Activated CD4-positive, alpha-beta T cell treated with anti-CD3 and anti-CD28 coated beads, Interleukin-2, amount 50 U/mL, for 1 hour (primary cell): Measurements from ENCODE around the gene RPS6KA2.
"Not testable (repeated sequence)": the region's sequence is repeated elsewhere in the genome, so short reads cannot be mapped to it uniquely, and the experiment has no call there.

ENCODE experiments used
- DNase-seq: peaks from one replicate; pipeline ENCODE4 v3.0.0-alpha.2; 2020

The RPS6KA2 gene

DNA sequence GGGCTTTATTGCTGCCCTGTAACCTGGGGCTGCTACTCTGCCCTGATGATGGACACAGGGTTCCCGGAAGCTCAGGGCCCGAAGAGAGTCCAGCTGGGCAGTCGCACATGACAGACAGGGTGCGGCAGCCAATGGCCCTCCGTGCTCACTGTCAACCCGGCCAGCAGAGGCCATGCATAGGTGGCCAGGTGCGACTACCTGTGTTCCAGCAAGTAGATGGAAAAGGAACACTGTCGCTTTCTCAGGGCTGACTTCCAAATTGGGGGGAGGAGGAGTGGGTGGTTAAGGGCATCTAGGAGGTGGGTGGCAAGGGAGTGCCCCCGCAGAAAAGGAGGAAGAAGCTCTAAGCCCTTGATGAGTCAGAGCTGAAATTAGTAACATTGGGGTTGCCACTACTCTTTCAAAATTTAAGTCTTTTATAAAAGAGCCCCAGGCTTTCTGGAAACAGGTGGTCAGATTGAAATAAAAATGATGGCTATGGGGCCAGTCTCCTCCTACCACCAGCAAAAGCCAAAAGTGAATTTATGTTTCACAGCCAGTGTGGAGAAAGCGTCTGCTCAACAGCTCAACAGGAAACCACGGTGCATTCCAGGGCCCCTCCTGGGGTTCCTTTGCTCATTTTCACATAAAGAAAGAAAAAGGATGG is 38.2 kb downstream of the RPS6KA2 start:
- DNase-seq, result no peak

- DNase-seq, result no peak
Observed at GRCh38 chr6:166587631-166588413, 39.2 kb downstream of the RPS6KA2 start.

- DNase-seq, result peak; percentile 28
Observed at GRCh38 chr6:166586424-166587156, 40.5 kb downstream of the RPS6KA2 start, which contains the start of gene RAMACL. RAMACL (minus strand) TSS chr6:166586678; CDS start chr6:166586477, 201 bp downstream.

- no peak for DNase-seq
Observed at GRCh38 chr6:166584853-166585429, 42.1 kb downstream of the RPS6KA2 start.

DNA sequence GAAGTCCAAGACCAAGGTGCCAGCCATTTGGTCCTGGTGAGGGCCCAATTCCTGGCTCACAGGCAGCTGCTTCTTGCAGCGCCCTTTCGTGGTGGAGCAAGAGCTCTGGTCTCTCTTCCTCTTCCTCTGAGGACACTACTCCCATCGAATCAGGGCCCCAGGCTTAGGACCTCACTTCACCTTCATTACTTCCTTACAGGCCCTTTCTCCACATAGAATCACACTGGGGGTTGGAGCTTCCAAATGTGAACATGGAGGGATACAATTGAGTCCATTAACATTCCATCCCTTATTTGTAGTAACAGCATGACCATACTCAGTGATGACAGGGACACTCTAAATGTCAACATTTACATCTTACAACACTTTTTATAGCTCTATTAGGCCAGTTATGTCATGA is 42.9 kb downstream of the RPS6KA2 start:
- DNase-seq, result no peak

GRCh38 chr6:166583230-166583965 is 43.7 kb downstream of the RPS6KA2 start:
- no peak for DNase-seq

DNA sequence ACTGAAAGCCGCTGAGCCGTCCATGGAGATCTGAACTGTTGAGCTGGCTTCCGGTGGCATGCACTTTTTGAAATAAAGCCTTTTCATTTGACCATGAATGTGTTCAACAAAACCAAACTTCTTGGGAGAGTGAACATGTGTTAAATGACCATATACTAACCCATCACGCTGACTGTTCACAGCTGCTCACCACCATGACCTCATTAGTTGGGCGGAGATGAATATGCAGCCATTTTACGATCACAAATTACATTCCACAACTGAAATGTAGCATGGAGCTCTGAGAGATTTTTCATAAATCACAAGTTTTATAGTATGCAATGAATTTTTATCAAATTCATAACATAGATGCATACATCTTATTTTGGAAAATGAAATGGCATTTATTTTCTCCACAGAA is 44.8 kb downstream of the RPS6KA2 start:
- no peak for DNase-seq

DNA sequence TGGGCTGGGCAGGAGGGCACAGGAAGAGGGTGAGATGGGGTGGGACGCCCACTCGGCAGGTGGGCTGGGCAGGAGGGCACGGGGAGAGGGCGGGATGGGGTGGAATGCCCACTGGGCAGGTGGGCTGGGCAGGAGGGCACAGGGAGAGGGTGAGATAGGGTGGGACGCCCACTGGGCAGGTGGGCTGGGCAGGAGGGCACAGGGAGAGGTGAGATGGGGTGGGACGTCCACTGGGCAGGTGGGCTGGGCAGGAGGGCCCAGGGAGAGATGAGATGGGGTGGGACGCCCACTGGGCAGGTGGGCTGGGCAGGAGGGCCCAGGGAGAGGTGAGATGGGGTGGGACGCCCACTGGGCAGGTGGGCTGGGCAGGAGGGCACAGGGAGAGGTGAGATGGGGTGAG is 45.2 kb downstream of the RPS6KA2 start:
- not testable (repeated sequence) for DNase-seq

- no peak for DNase-seq
Observed at GRCh38 chr6:166581091-166581511, 46.0 kb downstream of the RPS6KA2 start.

GRCh38 chr6:166580076-166581050 is 46.7 kb downstream of the RPS6KA2 start:
- no peak for DNase-seq

GRCh38 chr6:166579237-166579850 is 47.7 kb downstream of the RPS6KA2 start:
- DNase-seq, result no peak

DNA sequence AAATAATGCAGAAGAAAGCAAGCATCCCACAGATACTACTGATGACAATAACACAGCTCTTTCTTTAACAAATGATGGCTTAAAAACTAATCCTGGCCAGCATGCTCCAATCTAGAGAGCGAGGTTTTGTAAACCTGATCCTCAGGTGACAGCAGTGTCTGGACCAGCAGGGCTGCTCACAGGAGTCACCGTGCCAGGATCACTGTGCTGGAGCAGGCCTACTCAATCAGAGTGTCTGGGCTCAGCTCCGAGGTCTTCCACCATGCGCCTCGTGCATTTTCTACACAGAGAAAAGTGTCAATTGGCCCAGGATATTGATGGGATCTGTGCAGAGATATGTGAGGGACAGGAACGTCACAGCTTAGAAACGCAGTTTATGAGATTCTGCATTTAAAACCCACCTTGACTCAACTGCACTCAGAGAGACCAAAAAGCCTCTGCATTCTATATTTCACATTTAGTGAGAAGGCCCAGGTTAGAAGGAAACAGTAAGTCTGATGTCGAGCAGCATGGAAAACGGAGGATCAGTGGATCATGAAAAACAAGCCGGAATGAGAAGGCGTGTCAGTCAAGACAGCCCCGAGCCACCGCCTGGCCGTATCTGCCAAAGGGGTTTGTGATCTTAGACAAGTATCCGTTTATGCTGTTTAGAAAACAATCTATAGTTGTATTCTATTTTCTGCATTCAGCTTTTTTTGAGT is 48.4 kb downstream of the RPS6KA2 start:
- DNase-seq, result no peak

- DNase-seq, result no peak
Observed at GRCh38 chr6:166575205-166575604, 51.8 kb downstream of the RPS6KA2 start.

GRCh38 chr6:166573511-166574216 is 53.4 kb downstream of the RPS6KA2 start:
- DNase-seq, result no peak

DNA sequence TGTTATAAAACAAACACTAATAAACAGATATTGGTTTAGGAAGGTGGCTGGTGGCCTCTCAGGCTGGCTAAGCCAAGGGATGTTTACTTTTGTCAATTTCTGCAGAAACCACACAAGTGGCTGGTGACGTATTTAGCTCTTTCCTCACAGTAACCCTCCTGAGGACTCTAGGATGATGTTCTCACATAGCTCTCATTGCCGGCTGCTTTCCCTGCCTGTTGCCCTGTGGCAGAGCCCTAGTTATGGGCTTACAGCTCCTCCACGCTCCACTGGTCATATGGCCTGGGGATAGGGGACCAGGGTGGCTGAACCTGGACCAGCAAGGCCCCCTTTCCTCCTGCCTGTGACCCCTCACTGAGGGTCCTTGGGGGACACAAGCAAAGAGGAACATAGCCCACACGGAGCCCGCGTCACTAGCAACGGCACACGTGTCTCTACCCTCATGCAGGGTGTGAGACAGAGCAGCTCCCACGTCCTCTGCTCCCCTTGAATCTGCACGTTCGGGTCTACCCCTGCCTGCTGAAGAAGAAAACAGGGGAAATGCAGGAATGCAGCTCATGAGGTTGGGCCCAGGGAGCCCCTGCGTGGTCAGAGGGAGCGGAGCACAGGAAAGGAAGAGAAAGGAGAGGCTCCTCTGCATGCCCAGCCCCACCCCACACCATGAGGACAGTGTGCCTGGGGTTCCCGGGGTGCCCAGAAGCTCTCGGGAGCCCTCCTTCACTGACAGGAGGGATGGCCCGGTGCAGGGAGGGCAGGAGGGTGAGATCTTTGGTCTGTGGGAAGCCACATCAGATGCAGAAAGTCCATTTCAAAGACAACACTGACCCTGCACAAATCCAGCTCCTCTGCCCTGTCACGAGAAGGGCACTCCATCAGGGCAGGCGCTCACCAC is 54.4 kb downstream of the RPS6KA2 start:
- no peak for DNase-seq

DNA sequence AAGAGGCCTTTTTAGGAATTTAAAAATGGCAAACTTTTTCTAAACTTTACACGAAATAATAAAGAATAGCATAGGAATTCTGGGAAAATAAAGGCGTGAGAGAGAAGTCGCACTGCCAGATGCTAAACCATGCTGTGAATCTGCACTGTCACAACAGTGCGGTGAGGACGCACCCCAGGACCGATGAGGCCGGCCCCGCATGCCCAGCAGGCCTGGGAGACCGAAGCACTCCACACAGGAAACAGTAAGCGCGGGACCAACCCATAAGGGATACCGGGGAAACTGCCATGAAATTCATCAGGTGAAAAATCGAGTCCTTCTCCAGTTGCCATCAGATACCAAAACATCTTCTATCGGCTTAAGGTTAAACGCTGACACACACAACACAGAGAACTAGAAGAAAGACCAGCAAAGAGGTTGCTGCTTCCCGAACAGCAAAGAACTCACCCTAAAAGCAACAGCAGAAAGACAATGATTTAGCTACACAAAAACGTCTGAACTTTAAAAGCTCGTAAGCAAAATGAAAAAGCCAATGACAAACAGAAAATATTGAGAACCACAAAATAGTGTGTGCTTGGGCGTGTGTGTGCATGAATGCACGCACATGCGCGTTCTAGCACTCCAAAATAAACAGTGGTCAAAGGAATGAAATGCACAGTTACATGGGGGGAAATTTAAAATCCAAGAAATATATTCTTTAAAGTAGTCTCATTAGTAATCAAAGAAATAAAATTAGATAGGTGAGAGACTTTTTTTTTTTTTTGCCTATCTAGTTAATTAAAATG is 55.9 kb downstream of the RPS6KA2 start:
- no peak for DNase-seq

- no peak for DNase-seq
Observed at GRCh38 chr6:166569206-166569605, 57.8 kb downstream of the RPS6KA2 start.

DNA sequence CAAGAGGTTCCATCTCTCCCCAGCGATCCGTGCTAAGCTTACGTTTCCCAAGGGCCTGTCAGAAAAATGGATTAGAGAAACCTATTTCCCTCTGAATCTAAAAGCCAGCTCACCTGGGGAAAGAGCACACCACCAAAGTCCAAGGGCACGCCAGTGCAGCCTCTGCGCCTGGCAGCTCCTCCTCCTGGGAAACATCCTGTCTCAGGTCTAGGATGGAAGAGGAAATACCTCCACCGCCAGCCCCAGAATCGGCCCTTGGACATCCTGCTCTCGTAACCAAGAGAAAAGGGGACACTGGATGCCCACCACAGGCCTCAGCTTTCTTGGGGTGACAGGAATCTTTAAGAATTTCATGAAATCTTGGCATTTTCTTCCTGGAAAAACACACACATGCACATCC is 59.2 kb downstream of the RPS6KA2 start:
- DNase-seq, result no peak
